Endodermal cell (in vitro differentiated cells): ENCODE measurements around the gene BICDL2. TPM values are rescaled to one million over a fixed set of nuclear protein-coding genes. Genes with fewer than 3 reads are reported as not detected.
A peak's percentile ranks its signal among the peaks of the same experiment; 100 is the strongest.
"Not testable (repeated sequence)": the region's sequence is repeated elsewhere in the genome, so short reads cannot be mapped to it uniquely, and the experiment has no call there.

Experiments used
- DNase-seq: peaks from one replicate; pipeline ENCODE4 v3.0.0-alpha.2; 2017
- H3K27ac ChIP-seq: 2 replicates; pipeline ENCODE4 v1.5.1; 2013; ENCODE audit warnings: mild to moderate bottlenecking, low read depth, low read length, moderate library complexity
- H3K27me3 ChIP-seq: 2 replicates; pipeline ENCODE4 v1.6.1; 2013; ENCODE audit warnings: mild to moderate bottlenecking, low read length, moderate library complexity; ENCODE audit not compliant: insufficient read depth, control insufficient read depth, poor library complexity, severe bottlenecking
- H3K36me3 ChIP-seq: 2 replicates; pipeline ENCODE4 v1.7.0; 2013; ENCODE audit warnings: mild to moderate bottlenecking, low read length, moderate library complexity; ENCODE audit not compliant: control insufficient read depth, insufficient read depth
- H3K4me1 ChIP-seq: one replicate; pipeline ENCODE4 v1.7.0; 2013; ENCODE audit warnings: low read length; ENCODE audit not compliant: control insufficient read depth, insufficient read depth
- H3K4me3 ChIP-seq: 2 replicates; pipeline ENCODE4 v1.5.1; 2013; ENCODE audit warnings: mild to moderate bottlenecking, low read length, moderate library complexity
- H3K9ac ChIP-seq: 2 replicates; pipeline ENCODE4 v1.6.1; 2013; ENCODE audit warnings: mild to moderate bottlenecking, low read length, moderate library complexity; ENCODE audit not compliant: poor library complexity, severe bottlenecking; ENCODE audit errors: extremely low read depth
- H3K9me3 ChIP-seq: 2 replicates; pipeline ENCODE4 v1.6.1; 2013; ENCODE audit warnings: mild to moderate bottlenecking, low read length, moderate library complexity; ENCODE audit not compliant: control insufficient read depth
- H3K27ac Mint-ChIP-seq: 2 replicates; pipeline ENCODE4 v1.8.0; 2020; ENCODE audit warnings: mixed read lengths
- H3K27me3 Mint-ChIP-seq: 2 replicates; pipeline ENCODE4 v1.8.0; 2021; ENCODE audit warnings: mild to moderate bottlenecking, mixed read lengths; ENCODE audit not compliant: insufficient read depth
- H3K36me3 Mint-ChIP-seq: 2 replicates; pipeline ENCODE4 v1.8.0; 2020; ENCODE audit warnings: low read depth, mixed read lengths
- H3K4me1 Mint-ChIP-seq: 2 replicates; pipeline ENCODE4 v1.8.0; 2020; ENCODE audit warnings: mixed read lengths
- H3K4me3 Mint-ChIP-seq: 2 replicates; pipeline ENCODE4 v1.8.0; 2020; ENCODE audit warnings: mild to moderate bottlenecking, moderate library complexity, mixed read lengths
- H3K9me3 Mint-ChIP-seq: 2 replicates; pipeline ENCODE4 v1.8.0; 2020; ENCODE audit warnings: mild to moderate bottlenecking, mixed read lengths
- CTCF ChIP-seq: fragments of 200-600 bp; sonication (generic); conservative IDR thresholded peaks from 2 replicates; pipeline ENCODE4 v1.5.0; 2021; ENCODE audit warnings: antibody characterized with exemption, mild to moderate bottlenecking
- WGBS, 2 experiments: methylation state at CpG; one replicate each; pipeline versions ENCODE4 v1.1.5 to v1.1.7; 2013; ENCODE audit warnings: missing lambda C conversion rate in 2 of 2, mixed read lengths in 1 of 2; ENCODE audit not compliant: insufficient coverage in 1 of 2, insufficient read length in 1 of 2; 5-methylcytosine and 5-hydroxymethylcytosine counted together
- total RNA-seq, 2 donors: library from RNA; stranded (reverse); fragmentation: NEBNext Ultra II Directional in 1 of 2; extraction: Animal tissue kit (Norgen Biotek cat#: 25700) in 1 of 2; gene quantifications; 2 replicates in 1 of 2; 3 replicates in 1 of 2; pipeline ENCODE4 v1.2.1, GENCODE V29; 2021

The BICDL2 gene
- total RNA-seq, 2 donors from 2014 or later: 4.7 to 8.2 TPM

GRCh38 chr16:3057181-3058138, 20.7 kb upstream of the BICDL2 start:
- TF ChIP-seq CTCF: no peak
- peaks cover 7% of the 10 kb centered on the region for H3K4me1 Mint-ChIP-seq
- peaks cover 30% of the 10 kb centered on the region for H3K27me3 Mint-ChIP-seq
- DNase-seq: no peak
- H3K9ac ChIP-seq: no peak overlapping the region
- H3K4me3 Mint-ChIP-seq: peak overlapping the region; percentile 72
- no peak overlapping the region for H3K27ac Mint-ChIP-seq
- H3K4me1 ChIP-seq: no peaks in the 10 kb centered on the region
- no peak overlapping the region for H3K27ac ChIP-seq
- WGBS, 2 experiments: 94 to 97% methylated on average over 12 to 22 of the region's 22 CpGs
- peaks cover 4% of the 10 kb centered on the region for H3K27me3 ChIP-seq
- no peaks in the 10 kb centered on the region for H3K9me3 ChIP-seq
- no peaks in the 10 kb centered on the region for H3K9me3 Mint-ChIP-seq
- H3K4me3 ChIP-seq: peak overlapping the region; percentile 77
- H3K36me3 Mint-ChIP-seq: peaks cover 14% of the 10 kb centered on the region
- H3K36me3 ChIP-seq: no peaks in the 10 kb centered on the region

DNA sequence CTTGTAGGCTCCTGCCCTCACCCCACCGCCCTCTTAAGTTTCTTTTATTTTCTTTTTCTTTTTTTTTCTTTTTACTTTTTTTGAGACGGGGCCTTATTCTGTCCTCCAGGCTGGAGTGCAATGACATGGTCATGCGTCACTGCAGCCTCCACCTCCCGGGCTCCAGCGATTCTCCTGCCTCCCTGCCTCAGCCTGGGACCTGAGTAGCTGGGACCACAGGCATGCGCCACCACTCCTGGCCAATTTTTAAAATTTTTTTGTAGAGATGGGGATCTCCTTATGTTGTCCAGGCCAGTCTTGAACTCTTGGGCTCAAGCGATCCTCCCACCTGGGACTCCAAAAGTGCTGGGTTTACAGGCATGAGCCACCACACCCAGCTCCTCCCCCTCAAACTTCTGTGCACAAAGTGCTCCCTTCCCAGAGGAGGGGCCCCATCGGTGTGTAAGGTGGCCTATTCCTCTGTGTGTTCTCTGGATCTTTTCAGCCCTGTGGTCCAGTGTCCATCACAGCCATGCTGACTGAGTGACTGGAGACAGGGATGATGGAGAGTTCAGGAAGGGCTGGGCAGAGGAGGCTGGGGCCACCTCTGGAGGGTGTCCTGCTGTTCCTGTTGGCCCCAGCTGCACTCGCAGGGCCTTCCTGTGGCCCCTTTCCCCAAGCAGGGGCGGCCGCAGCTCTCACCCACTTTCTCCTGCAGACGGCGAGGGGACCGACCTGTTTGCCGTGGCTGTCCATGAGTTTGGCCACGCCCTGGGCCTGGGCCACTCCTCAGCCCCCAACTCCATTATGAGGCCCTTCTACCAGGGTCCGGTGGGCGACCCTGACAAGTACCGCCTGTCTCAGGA, 19.8 kb upstream of the BICDL2 start:
- Histone ChIP-seq H3K27me3 (peaks cover 4% of the 10 kb centered on the region), H3K4me3 (no peak overlapping the region), H3K9me3 (no peaks in the 10 kb centered on the region), H3K36me3 (no peaks in the 10 kb centered on the region), H3K27ac (no peak overlapping the region), H3K9ac (no peak overlapping the region), H3K4me1 (no peaks in the 10 kb centered on the region)
- Mint-ChIP-seq H3K27ac (no peak overlapping the region), H3K4me3 (no peak overlapping the region), H3K36me3 (peaks cover 18% of the 10 kb centered on the region), H3K4me1 (peaks cover 7% of the 10 kb centered on the region), H3K27me3 (peaks cover 29% of the 10 kb centered on the region), H3K9me3 (no peaks in the 10 kb centered on the region)
- TF ChIP-seq CTCF: no peak
- no peak for DNase-seq
- WGBS, 2 experiments: 94 to 95% methylated on average over 12 to 19 of the region's 19 CpGs

DNA sequence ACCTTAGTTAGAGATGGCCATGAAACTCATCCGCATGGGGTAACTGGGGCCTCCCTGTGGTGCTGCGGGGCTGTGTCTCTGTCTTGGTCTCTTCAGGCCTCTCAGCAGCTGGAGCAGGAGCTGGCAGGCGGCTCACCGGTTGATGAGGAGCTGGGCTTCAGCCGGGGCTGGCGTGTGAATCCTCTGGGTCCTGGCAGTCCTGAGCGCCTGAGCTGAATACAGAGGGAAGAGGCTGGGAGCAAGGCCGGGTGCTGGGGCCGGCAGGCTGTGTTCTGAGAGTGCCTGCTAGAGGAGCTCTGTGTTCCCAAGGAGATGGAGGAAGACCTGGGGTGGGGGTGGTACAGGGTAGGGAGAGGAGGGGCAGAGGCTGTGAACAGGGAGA, 19.0 kb upstream of the BICDL2 start:
- H3K4me3 Mint-ChIP-seq, H3K9me3 ChIP-seq, DNase-seq, H3K9me3 Mint-ChIP-seq, H3K4me1 ChIP-seq, H3K4me1 Mint-ChIP-seq, H3K27ac Mint-ChIP-seq, H3K27me3 ChIP-seq, H3K4me3 ChIP-seq, H3K27ac ChIP-seq, H3K9ac ChIP-seq, H3K36me3 ChIP-seq: not testable (repeated sequence)
- Mint-ChIP-seq H3K36me3 (peaks cover 18% of the 10 kb centered on the region), H3K27me3 (peaks cover 36% of the 10 kb centered on the region)
- 73 to 100% methylated on average over 1 to 9 of the region's 9 CpGs for WGBS, 2 experiments
